ENCODE results near the gene FRMPD3. TPM values are rescaled to one million over a fixed set of nuclear protein-coding genes. Genes with fewer than 3 reads are reported as not detected.
"Not testable (repeated sequence)": the region's sequence is repeated elsewhere in the genome, so short reads cannot be mapped to it uniquely, and the experiment has no call there.

FRMPD3 gene
- total and polyA plus RNA-seq, 11 donors: 0.02 to 0.11 (median 0.04) TPM; not detected in 6

DNA sequence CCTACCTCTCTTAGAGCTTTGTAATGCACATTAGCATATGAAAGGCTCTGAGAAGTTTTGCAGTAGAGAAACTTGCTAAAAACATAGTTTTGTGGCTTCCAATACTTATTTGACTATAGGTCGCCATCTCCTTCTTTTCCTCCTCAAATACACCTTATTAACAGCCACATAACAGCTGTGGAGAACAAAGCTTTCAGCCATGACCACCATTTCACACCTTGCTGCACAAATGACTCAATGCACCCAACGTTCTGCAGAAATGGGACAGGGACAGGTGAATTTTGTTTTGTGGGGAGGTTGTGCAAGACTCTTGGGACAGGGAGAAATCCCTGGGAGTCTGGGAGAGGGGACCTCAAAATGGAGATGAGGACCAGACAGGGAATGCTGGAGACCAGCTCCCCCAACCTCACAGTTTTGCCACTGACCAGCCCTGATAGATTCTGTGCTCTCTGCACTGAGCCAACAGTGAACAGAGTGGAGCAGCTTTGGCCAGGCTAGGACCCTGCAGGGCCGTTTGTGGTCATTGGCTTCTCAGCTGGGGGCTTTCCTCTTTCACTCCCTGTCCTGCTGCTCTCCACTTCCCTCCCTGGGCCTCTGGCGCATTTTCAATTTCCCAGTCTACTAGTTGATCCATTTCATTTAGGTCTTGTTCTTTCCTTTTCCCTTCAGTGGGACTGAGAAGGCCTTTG, 16.6 kb downstream of the FRMPD3 start:
- intact Hi-C loops (cut with DNase I): no loop called here
- H3K9me3 ChIP-seq: no peaks in the 10 kb centered on the region
- DNase-seq: no peak
- 44 to 64% (median 56%) methylated on average over 4 of the region's 4 CpGs for WGBS, 4 donors
- no peak overlapping the region for H3K4me3 ChIP-seq
- H3K36me3 ChIP-seq: no peaks in the 10 kb centered on the region
- TF ChIP-seq, protein P1, sequence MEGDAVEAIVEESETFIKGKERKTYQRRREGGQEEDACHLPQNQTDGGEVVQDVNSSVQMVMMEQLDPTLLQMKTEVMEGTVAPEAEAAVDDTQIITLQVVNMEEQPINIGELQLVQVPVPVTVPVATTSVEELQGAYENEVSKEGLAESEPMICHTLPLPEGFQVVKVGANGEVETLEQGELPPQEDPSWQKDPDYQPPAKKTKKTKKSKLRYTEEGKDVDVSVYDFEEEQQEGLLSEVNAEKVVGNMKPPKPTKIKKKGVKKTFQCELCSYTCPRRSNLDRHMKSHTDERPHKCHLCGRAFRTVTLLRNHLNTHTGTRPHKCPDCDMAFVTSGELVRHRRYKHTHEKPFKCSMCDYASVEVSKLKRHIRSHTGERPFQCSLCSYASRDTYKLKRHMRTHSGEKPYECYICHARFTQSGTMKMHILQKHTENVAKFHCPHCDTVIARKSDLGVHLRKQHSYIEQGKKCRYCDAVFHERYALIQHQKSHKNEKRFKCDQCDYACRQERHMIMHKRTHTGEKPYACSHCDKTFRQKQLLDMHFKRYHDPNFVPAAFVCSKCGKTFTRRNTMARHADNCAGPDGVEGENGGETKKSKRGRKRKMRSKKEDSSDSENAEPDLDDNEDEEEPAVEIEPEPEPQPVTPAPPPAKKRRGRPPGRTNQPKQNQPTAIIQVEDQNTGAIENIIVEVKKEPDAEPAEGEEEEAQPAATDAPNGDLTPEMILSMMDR (IDR thresholded peaks at IDR 0.05): no peak
- TF ChIP-seq POLR2A (IDR thresholded peaks at IDR 0.05): no peak
- H3K4me1 ChIP-seq: no peaks in the 10 kb centered on the region
- H3K27ac ChIP-seq: no peak overlapping the region
- peaks cover 0 to 32% (median 0%) of the 10 kb centered on the region in 9 donors for H3K27me3 ChIP-seq
- ATAC-seq: no peak

DNA sequence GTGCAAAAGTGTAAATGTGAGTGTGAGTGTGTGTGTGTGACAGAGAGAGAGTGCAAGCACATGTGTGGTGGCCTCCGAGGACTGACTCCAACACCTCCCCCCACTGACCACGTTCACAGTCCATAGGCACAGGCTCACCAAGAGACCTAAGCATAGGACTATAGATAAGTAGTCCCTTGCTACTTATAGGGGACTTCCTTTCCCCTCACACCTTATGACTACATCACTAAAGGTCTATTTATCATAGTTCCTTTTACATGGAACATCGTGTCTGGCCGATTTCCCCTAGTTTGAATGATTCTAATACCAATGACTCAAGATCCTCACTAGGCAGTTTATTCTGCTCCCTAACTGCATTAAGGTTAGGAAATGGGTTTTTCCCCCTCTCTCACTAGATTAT, 17.8 kb downstream of the FRMPD3 start:
- Histone ChIP-seq H3K9me3 (no peaks in the 10 kb centered on the region), H3K27me3 (peaks cover 0 to 37% (median 0%) of the 10 kb centered on the region in 9 donors), H3K4me3 (no peak overlapping the region), H3K36me3 (no peaks in the 10 kb centered on the region), H3K27ac (no peak overlapping the region), H3K4me1 (no peaks in the 10 kb centered on the region)
- WGBS, 4 donors: 63 to 70% (median 67%) methylated on average over 4 of the region's 4 CpGs
- TF ChIP-seq, protein P1 (IDR thresholded peaks at IDR 0.05): no peak
- TF ChIP-seq POLR2A (IDR thresholded peaks at IDR 0.05): no peak
- DNase-seq: no peak
- intact Hi-C loops (cut with DNase I): no loop called here
- ATAC-seq: no peak

DNA sequence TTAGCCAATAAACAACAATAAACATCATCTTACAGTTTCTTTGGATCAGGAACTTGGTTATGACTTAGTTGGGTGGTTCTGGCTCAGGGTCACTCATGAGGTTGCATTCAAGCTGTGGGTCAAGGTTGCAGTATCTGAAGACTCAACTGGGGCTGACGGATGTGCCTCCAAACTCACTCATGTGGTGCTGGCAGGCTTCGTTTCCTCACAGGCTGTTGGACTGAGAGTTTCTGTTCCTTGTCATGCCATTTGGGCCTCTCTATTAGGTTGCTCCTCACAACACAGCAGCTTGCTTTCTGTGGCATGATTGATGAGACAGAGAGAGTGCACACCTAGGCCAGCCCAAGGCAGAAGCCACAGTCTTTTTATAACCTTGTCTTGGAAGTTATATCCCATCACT, 20.7 kb downstream of the FRMPD3 start:
- TF ChIP-seq POLR2A (IDR thresholded peaks at IDR 0.05): no peak
- TF ChIP-seq, protein P1 (IDR thresholded peaks at IDR 0.05): no peak
- DNase-seq (no peak), ATAC-seq (no peak)
- no peak overlapping the region for H3K4me3 ChIP-seq
- H3K36me3 ChIP-seq: no peaks in the 10 kb centered on the region
- H3K27ac ChIP-seq: no peak overlapping the region
- intact Hi-C loops (cut with DNase I): no loop called here
- WGBS, 4 donors: 35 to 83% (median 72%) methylated on average over 2 of the region's 2 CpGs
- no peaks in the 10 kb centered on the region for H3K4me1 ChIP-seq
- peaks cover 0 to 15% (median 0%) of the 10 kb centered on the region in 9 donors for H3K27me3 ChIP-seq
- no peaks in the 10 kb centered on the region for H3K9me3 ChIP-seq

DNA sequence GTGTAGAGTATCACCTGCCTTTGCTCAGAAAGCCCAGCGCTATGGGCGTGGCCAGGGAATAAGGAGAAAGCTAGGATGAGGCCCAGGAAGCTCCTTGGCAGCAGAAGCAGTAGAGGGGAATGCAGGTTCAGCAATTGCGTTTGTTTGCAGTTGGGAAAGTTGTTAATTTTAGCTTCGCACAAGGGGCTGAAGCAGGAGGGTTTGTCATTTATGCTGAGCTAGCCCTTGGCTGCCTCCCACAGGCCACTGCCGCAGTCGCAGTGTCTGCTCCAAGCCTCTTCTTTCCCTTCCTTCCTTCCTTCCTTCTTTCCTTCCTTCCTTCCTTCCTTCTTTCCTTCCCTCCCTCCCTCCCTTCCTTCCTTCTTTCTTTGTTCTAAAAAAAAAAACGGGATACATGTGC, 21.5 kb downstream of the FRMPD3 start:
- no peak for ATAC-seq
- H3K4me3 ChIP-seq: no peak overlapping the region
- intact Hi-C loops (cut with DNase I): no loop called here
- no peak for TF ChIP-seq POLR2A (IDR thresholded peaks at IDR 0.05)
- TF ChIP-seq, protein P1 (IDR thresholded peaks at IDR 0.05): no peak
- no peaks in the 10 kb centered on the region for H3K9me3 ChIP-seq
- no peak overlapping the region for H3K27ac ChIP-seq
- no peak for DNase-seq
- H3K36me3 ChIP-seq: no peaks in the 10 kb centered on the region
- no peaks in the 10 kb centered on the region for H3K4me1 ChIP-seq
- WGBS, 4 donors: 35 to 41% (median 40%) methylated on average over 7 of the region's 7 CpGs
- H3K27me3 ChIP-seq: peaks cover 0 to 13% (median 0%) of the 10 kb centered on the region in 9 donors

DNA sequence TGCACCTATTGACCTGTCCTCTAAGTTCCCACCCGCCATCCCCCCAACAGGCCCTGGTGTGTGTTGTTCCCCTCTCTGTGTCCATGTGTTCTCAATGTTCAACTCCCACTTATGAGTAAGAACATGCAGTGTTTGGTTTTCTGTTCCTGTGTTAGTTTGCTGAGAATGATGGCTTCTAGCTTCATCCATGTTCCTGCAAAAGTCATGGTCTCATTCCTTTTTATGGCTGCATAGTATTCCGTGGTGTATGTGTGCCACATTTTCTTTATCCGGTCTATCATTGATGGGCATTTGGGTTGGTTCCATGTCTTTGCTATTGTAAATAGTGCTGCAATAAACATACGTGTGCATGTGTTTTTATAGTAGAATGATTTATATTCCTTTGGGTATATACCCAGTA, 22.0 kb downstream of the FRMPD3 start:
- H3K4me3 ChIP-seq; DNase-seq; H3K9me3 ChIP-seq; H3K36me3 ChIP-seq; H3K27ac ChIP-seq; intact Hi-C loops (cut with DNase I); ATAC-seq; H3K4me1 ChIP-seq: not testable (repeated sequence)
- H3K27me3 ChIP-seq: peaks cover 0 to 13% (median 0%) of the 10 kb centered on the region in 9 donors
- 76 to 89% (median 83%) methylated on average over 4 of the region's 4 CpGs for whole genome bisulfite sequencing, 4 donors

All from heart left ventricle (tissue), 16 donors.